ENCODE results near the gene NFKB1. TPM values are rescaled to one million over a fixed set of nuclear protein-coding genes. Genes with fewer than 3 reads are reported as not detected.

The NFKB1 gene
- polyA plus RNA-seq, 2 of the 4 experiments (the other 2 are of a cell fraction): 15.2 to 18.3 TPM

DNA sequence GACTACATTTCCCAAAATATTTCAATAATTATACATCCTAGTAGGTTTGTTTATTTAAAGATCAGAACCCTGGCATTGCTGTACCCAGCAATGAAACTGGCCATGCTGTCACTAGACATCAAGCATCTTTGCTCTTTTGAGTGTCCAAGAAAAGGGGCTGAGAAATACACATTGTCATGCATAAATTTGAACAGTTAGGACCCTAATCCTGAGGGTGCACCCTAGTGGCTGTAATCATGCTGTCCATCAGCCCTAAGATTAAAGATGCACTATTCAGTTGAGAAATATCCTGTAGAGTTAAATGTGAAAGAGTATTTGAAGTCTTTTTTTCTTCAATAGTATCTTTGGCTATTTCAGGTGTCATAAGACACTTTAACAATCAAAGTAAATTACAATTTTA is 108.8 kb downstream of the NFKB1 start (continued):
- TF ChIP-seq, protein P1, sequence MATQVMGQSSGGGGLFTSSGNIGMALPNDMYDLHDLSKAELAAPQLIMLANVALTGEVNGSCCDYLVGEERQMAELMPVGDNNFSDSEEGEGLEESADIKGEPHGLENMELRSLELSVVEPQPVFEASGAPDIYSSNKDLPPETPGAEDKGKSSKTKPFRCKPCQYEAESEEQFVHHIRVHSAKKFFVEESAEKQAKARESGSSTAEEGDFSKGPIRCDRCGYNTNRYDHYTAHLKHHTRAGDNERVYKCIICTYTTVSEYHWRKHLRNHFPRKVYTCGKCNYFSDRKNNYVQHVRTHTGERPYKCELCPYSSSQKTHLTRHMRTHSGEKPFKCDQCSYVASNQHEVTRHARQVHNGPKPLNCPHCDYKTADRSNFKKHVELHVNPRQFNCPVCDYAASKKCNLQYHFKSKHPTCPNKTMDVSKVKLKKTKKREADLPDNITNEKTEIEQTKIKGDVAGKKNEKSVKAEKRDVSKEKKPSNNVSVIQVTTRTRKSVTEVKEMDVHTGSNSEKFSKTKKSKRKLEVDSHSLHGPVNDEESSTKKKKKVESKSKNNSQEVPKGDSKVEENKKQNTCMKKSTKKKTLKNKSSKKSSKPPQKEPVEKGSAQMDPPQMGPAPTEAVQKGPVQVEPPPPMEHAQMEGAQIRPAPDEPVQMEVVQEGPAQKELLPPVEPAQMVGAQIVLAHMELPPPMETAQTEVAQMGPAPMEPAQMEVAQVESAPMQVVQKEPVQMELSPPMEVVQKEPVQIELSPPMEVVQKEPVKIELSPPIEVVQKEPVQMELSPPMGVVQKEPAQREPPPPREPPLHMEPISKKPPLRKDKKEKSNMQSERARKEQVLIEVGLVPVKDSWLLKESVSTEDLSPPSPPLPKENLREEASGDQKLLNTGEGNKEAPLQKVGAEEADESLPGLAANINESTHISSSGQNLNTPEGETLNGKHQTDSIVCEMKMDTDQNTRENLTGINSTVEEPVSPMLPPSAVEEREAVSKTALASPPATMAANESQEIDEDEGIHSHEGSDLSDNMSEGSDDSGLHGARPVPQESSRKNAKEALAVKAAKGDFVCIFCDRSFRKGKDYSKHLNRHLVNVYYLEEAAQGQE (IDR thresholded peaks at IDR 0.05): no peak
- no peak for TF ChIP-seq EP300 (IDR thresholded peaks at IDR 0.05)
- no peak for TF ChIP-seq KDM5A (IDR thresholded peaks at IDR 0.05)
- no peak for TF ChIP-seq RCOR1 (IDR thresholded peaks at IDR 0.05; ENCODE audit: low read depth, low read length)
- peak; percentile 30; the same call in 2 of the 3 replicates for TF ChIP-seq SMC3 (IDR thresholded peaks at IDR 0.05)
- TF ChIP-seq, protein P2, sequence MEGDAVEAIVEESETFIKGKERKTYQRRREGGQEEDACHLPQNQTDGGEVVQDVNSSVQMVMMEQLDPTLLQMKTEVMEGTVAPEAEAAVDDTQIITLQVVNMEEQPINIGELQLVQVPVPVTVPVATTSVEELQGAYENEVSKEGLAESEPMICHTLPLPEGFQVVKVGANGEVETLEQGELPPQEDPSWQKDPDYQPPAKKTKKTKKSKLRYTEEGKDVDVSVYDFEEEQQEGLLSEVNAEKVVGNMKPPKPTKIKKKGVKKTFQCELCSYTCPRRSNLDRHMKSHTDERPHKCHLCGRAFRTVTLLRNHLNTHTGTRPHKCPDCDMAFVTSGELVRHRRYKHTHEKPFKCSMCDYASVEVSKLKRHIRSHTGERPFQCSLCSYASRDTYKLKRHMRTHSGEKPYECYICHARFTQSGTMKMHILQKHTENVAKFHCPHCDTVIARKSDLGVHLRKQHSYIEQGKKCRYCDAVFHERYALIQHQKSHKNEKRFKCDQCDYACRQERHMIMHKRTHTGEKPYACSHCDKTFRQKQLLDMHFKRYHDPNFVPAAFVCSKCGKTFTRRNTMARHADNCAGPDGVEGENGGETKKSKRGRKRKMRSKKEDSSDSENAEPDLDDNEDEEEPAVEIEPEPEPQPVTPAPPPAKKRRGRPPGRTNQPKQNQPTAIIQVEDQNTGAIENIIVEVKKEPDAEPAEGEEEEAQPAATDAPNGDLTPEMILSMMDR (IDR thresholded peaks at IDR 0.05): peak; percentile 44
- TF ChIP-seq BHLHE40 (IDR thresholded peaks at IDR 0.05; ENCODE audit: low read depth, low read length): no peak
- TF ChIP-seq POLR2AphosphoS2 (conservative IDR thresholded peaks at IDR 0.05; ENCODE audit: low read length): no peak
- no peak for TF ChIP-seq NR3C1 (IDR thresholded peaks at IDR 0.05)
- no peak for TF ChIP-seq FOXS1 (CRISPR knock-in tag; IDR thresholded peaks at IDR 0.05)

DNA sequence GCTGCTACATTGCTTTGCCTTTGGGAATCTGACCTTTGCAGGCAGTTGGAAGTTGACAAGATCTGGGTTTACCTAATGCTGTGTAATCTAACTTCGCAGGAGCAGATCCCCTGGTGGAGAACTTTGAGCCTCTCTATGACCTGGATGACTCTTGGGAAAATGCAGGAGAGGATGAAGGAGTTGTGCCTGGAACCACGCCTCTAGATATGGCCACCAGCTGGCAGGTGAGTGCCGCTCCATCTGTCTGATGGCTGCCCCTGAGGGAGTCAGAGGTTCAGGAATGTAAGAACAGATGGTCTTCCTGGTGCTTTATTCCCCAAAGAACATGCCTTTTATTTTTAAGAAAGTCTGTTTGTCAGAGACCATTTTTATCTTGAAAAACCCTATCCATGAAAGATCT is 109.3 kb downstream of the NFKB1 start:
- Histone ChIP-seq H3K4me2 (no peak overlapping the region), H3K27ac (no peak overlapping the region), H3K4me1 (no peaks in the 10 kb centered on the region), H3K9me3 (no peaks in the 10 kb centered on the region), H3K4me3 (no peak overlapping the region)
- ChIA-PET CTCF (interaction anchor here (1.0 to 1.4 kb wide), 4 partner anchors 10 to 489 kb away, joined by 3 to 10 read pairs (median 4); partner anchors contain the start of gene BDH2), POLR2A (no interaction called here)
- FAIRE-seq (no peak), DNase-seq (ENCODE audit: low read depth in 1 of 2, low spot score in 1 of 2) (no peak), ATAC-seq (0 out of 6 replicates have a peak, but pooled peaks of 1 of the 2 experiments have one; percentile 43)
- WGBS (ENCODE audit: missing lambda C conversion rate): 70% methylated on average over 3 of the region's 3 CpGs
- no peak for TF ChIP-seq POLR2A (IDR thresholded peaks at IDR 0.05; ENCODE audit: low read length)

DNA sequence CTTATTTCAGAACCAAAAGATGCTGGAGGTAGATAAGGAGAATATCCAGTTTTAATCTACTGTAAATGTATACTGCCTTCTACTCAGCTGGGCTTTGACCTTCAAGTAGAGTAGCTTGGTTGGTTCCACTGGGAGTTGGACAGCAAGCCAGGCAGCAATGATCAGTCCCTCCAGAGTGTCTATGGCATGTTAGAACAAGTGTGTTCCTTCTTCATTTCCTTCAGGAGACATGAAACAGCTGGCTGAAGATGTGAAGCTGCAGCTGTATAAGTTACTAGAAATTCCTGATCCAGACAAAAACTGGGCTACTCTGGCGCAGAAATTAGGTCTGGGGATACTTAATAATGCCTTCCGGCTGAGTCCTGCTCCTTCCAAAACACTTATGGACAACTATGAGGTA is 111.1 kb downstream of the NFKB1 start:
- ChIA-PET CTCF (interaction anchor here (0.7 kb wide), 1 partner anchor 157 kb away, joined by 3 read pairs; no protein-coding TSS in a partner anchor), POLR2A (no interaction called here)
- no peaks in the 10 kb centered on the region for H3K9me3 ChIP-seq
- no peak overlapping the region for H3K4me3 ChIP-seq
- no peak for FAIRE-seq
- TF ChIP-seq GATA3 (IDR thresholded peaks at IDR 0.05; ENCODE audit: borderline replicate concordance) (no peak), ZC3H11A (IDR thresholded peaks at IDR 0.05) (no peak), NR3C1 (IDR thresholded peaks at IDR 0.05) (no peak), HDAC2 (IDR thresholded peaks at IDR 0.05) (no peak), FOSL2 (IDR thresholded peaks at IDR 0.05) (no peak), FOSL2 (CRISPR knock-in tag; IDR thresholded peaks at IDR 0.05) (no peak)
- H3K4me1 ChIP-seq: no peaks in the 10 kb centered on the region
- H3K27ac ChIP-seq: no peak overlapping the region
- ATAC-seq: no peak
- WGBS (ENCODE audit: missing lambda C conversion rate): 93% methylated on average over 2 of the region's 2 CpGs
- no peak overlapping the region for H3K4me2 ChIP-seq
- DNase-seq (ENCODE audit: low read depth in 1 of 2, low spot score in 1 of 2): no peak

DNA sequence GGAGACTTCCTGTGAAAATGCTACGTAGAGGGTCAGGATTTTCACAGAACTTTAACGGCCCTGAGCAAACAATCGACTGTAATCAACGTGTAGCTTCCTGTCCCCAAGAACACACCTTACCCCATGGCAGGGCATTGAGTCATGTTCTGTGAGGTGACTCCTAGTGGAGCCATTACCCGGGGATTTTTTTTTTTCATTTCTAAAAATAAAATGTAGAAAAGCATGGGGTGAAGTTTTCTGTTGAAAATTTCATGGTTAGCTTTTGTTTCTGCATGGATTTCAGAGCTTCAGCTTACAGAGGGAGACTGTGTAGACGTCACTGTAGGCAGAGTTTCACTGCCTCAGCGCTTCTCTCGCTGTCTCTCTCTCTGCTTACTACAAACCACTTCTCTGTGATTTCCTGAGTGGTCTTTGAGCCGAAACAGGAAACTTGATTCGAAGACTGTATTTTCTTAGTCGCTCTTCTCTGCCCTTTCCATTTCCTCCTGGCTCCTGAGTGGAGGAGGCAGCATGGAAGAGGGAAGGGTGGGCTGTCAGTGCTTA is 111.7 kb downstream of the NFKB1 start:
- CTCF ChIA-PET: interaction anchor here (0.7 to 0.8 kb wide), 3 partner anchors 158 to 398 kb away, joined by 3 read pairs; no protein-coding TSS in a partner anchor
- no peaks in the 10 kb centered on the region for H3K9me3 ChIP-seq
- DNase-seq (ENCODE audit: low read depth in 1 of 2, low spot score in 1 of 2): no peak
- no peak overlapping the region for H3K27ac ChIP-seq
- FAIRE-seq: no peak
- WGBS (ENCODE audit: missing lambda C conversion rate): 75% methylated on average over 11 of the region's 11 CpGs
- H3K4me2 ChIP-seq: no peak overlapping the region
- no peaks in the 10 kb centered on the region for H3K4me1 ChIP-seq
- TF ChIP-seq RFX5 (IDR thresholded peaks at IDR 0.05) (no peak), CBX8 (IDR thresholded peaks at IDR 0.05) (no peak), CEBPB (IDR thresholded peaks at IDR 0.05) (no peak), HOXB13 (CRISPR knock-in tag; IDR thresholded peaks at IDR 0.05; ENCODE audit: low read depth) (no peak), PHF8 (IDR thresholded peaks at IDR 0.05; ENCODE audit: borderline replicate concordance, low read depth) (no peak), BHLHE40 (IDR thresholded peaks at IDR 0.05; ENCODE audit: low read depth, low read length) (no peak), NFE2L2 (conservative IDR thresholded peaks at IDR 0.05; ENCODE audit: low read length) (no peak), KDM1A (IDR thresholded peaks at IDR 0.05; ENCODE audit: low read depth) (no peak), GATA3 (IDR thresholded peaks at IDR 0.05; ENCODE audit: borderline replicate concordance) (no peak)
- TF ChIP-seq, protein P3, sequence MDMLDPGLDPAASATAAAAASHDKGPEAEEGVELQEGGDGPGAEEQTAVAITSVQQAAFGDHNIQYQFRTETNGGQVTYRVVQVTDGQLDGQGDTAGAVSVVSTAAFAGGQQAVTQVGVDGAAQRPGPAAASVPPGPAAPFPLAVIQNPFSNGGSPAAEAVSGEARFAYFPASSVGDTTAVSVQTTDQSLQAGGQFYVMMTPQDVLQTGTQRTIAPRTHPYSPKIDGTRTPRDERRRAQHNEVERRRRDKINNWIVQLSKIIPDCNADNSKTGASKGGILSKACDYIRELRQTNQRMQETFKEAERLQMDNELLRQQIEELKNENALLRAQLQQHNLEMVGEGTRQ (IDR thresholded peaks at IDR 0.05): no peak
- no peak overlapping the region for H3K4me3 ChIP-seq
- no peak for ATAC-seq
- POLR2A ChIA-PET: no interaction called here

Measured in A549 (cell line).